Hepatocyte (in vitro differentiated cells): ENCODE measurements around the gene COL28A1. TPM values are rescaled to one million over a fixed set of nuclear protein-coding genes. Genes with fewer than 3 reads are reported as not detected.

ENCODE experiments used
- DNase-seq: peaks from one replicate; pipeline ENCODE4 v3.0.0-alpha.2; 2016; ENCODE audit warnings: low spot score
- H2AFZ ChIP-seq: fragments of 200-600 bp; sonication (generic); 2 replicates; pipeline ENCODE4 v1.6.0; 2016; ENCODE audit warnings: antibody characterized with exemption, mild to moderate bottlenecking
- H3K27ac ChIP-seq: fragments of 200-600 bp; sonication (generic); 2 replicates; pipeline ENCODE4 v1.5.1; 2016; ENCODE audit warnings: mild to moderate bottlenecking
- H3K27me3 ChIP-seq: fragments of 200-600 bp; sonication (generic); 2 replicates; pipeline ENCODE4 v1.6.1; 2016
- H3K36me3 ChIP-seq: fragments of 200-600 bp; sonication (generic); replicated peaks from 2 replicates; pipeline ENCODE4 v1.5.1; 2016; ENCODE audit warnings: low read depth; ENCODE audit not compliant: insufficient read depth
- H3K4me1 ChIP-seq: fragments of 200-600 bp; sonication (generic); 2 replicates; pipeline ENCODE4 v1.5.1; 2016; ENCODE audit warnings: mild to moderate bottlenecking, moderate library complexity; ENCODE audit not compliant: insufficient read depth
- H3K4me2 ChIP-seq: fragments of 200-600 bp; sonication (generic); 2 replicates; pipeline ENCODE4 v1.6.0; 2016
- H3K4me3 ChIP-seq: fragments of 200-600 bp; sonication (generic); 2 replicates; pipeline ENCODE4 v1.5.1; 2016; ENCODE audit warnings: mild to moderate bottlenecking
- H3K79me2 ChIP-seq: fragments of 200-600 bp; sonication (generic); 2 replicates; pipeline ENCODE4 v1.6.0; 2017; ENCODE audit warnings: mild to moderate bottlenecking
- H3K9me2 ChIP-seq: fragments of 200-600 bp; sonication (generic); replicated peaks from 2 replicates; pipeline ENCODE4 v1.6.0; 2017; ENCODE audit warnings: mild to moderate bottlenecking; ENCODE audit not compliant: insufficient read depth
- H3K9me3 ChIP-seq: fragments of 200-600 bp; sonication (generic); 2 replicates; pipeline ENCODE4 v1.5.1; 2016; ENCODE audit warnings: low read depth, mild to moderate bottlenecking
- H4K20me1 ChIP-seq: fragments of 200-600 bp; sonication (generic); 2 replicates; pipeline ENCODE4 v1.6.0; 2016; ENCODE audit warnings: mild to moderate bottlenecking; ENCODE audit not compliant: insufficient read depth, poor library complexity, severe bottlenecking
- CTCF ChIP-seq: fragments of 200-600 bp; sonication (generic); IDR thresholded peaks from 2 replicates; pipeline ENCODE4 v1.5.1; 2016; ENCODE audit warnings: antibody characterized with exemption, mild to moderate bottlenecking; ENCODE audit not compliant: poor library complexity
- EZH2 ChIP-seq: fragments of 200-600 bp; sonication (generic); IDR thresholded peaks from 2 replicates; pipeline ENCODE4 v1.6.1; 2016; ENCODE audit warnings: antibody characterized with exemption, mild to moderate bottlenecking, borderline replicate concordance
- EZH2phosphoT487 ChIP-seq: fragments of 200-600 bp; sonication (generic); IDR thresholded peaks from one replicate; pipeline ENCODE4 v1.6.1; 2018; ENCODE audit warnings: antibody characterized with exemption, mild to moderate bottlenecking, low read depth, moderate library complexity; ENCODE audit not compliant: unreplicated experiment, severe bottlenecking
- WGBS: methylation state at CpG from one replicate; pipeline ENCODE4 v1.1.6; 2016; ENCODE audit warnings: low lambda C conversion rate; ENCODE audit errors: missing lambda C conversion rate; 5-methylcytosine and 5-hydroxymethylcytosine counted together
- polyA plus RNA-seq: library from polyadenylated mRNA; unstranded; fragments of >200 nt; fragmentation: Nextera tagmentation; extraction: Ambion mirVana; gene quantifications from 2 replicates; pipeline ENCODE4 v1.2.1, GENCODE V29; 2016
- total RNA-seq: library from RNA; depleted of rRNA; stranded (reverse); fragments of >200 nt; gene quantifications from 2 replicates; pipeline ENCODE4 v1.2.3, GENCODE V29; 2014

COL28A1 gene
- total RNA-seq (0.47 and 1.1 TPM in 2 replicates), polyA plus RNA-seq (0.28 and 0.32 TPM in 2 replicates)

- Histone ChIP-seq H3K4me3 (no peak within 1 kb of the TSS), H3K4me2 (no peak within 1 kb of the TSS), H3K79me2 (no peaks in the 10 kb centered on the region), H2AFZ (no peak within 1 kb of the TSS), H3K4me1 (no peaks in the 10 kb centered on the region), H4K20me1 (no peaks in the 10 kb centered on the region), H3K27me3 (no peaks in the 10 kb centered on the region), H3K36me3 (no peaks in the 10 kb centered on the region), H3K9me2 (no peaks in the 10 kb centered on the region), H3K9me3 (no peaks in the 10 kb centered on the region), H3K27ac (no peak within 1 kb of the TSS)
- TF ChIP-seq EZH2 (no peak), EZH2phosphoT487 (no peak), CTCF (no peak)
- DNase-seq: no peak
- WGBS: 27% methylated on average over 1 of the region's 1 CpG
Observed at GRCh38 chr7:7535691-7536090, at the start of gene COL28A1. Gene COL28A1 (minus strand): TSS chr7:7535873. CDS start chr7:7532875, 2,998 bp downstream.

- Histone ChIP-seq H3K9me2 (no peaks in the 10 kb centered on the region), H4K20me1 (no peaks in the 10 kb centered on the region), H3K79me2 (no peaks in the 10 kb centered on the region), H3K4me1 (no peaks in the 10 kb centered on the region), H3K4me3 (no peak overlapping the region), H3K27me3 (no peaks in the 10 kb centered on the region), H3K9me3 (no peaks in the 10 kb centered on the region), H2AFZ (no peak overlapping the region), H3K4me2 (no peak overlapping the region), H3K27ac (no peak overlapping the region), H3K36me3 (no peaks in the 10 kb centered on the region)
- no peak for DNase-seq
- no peak for TF ChIP-seq EZH2
- TF ChIP-seq CTCF: no peak
- TF ChIP-seq EZH2phosphoT487: no peak
- 68% methylated on average over 1 of the region's 1 CpG for WGBS
Observed at GRCh38 chr7:7584653-7585052, 49.0 kb upstream of the COL28A1 start.

GRCh38 chr7:7583731-7584130, 48.1 kb upstream of the COL28A1 start:
- no peaks in the 10 kb centered on the region for H3K9me2 ChIP-seq
- H3K27me3 ChIP-seq: no peaks in the 10 kb centered on the region
- no peak overlapping the region for H3K4me3 ChIP-seq
- no peak overlapping the region for H3K4me2 ChIP-seq
- no peaks in the 10 kb centered on the region for H3K9me3 ChIP-seq
- no peaks in the 10 kb centered on the region for H3K79me2 ChIP-seq
- H3K4me1 ChIP-seq: no peaks in the 10 kb centered on the region
- 78% methylated on average over 2 of the region's 2 CpGs for WGBS
- TF ChIP-seq EZH2 (no peak), CTCF (no peak), EZH2phosphoT487 (no peak)
- H3K36me3 ChIP-seq: no peaks in the 10 kb centered on the region
- DNase-seq: no peak
- H4K20me1 ChIP-seq: no peaks in the 10 kb centered on the region
- no peak overlapping the region for H3K27ac ChIP-seq
- H2AFZ ChIP-seq: no peak overlapping the region

DNA sequence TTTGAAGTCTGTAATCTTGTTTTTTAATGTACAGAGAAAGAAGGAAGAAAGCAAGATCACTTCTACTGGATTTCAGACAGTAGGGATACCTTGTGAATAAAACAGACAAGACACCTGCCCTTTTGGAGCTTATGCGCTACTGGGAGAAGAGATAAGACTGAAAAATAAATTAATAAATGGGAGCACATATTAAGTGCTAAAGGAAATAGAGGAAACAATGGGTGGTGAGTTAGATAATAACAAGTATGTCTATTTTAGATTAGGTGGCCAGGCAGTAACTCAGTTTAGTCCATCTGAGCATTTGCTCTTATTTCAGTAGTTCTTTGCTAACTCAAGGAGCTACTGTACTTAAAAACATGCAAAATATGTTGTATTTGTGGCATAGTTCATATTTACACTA, 46.9 kb upstream of the COL28A1 start:
- Histone ChIP-seq H3K9me2 (no peaks in the 10 kb centered on the region), H3K9me3 (no peaks in the 10 kb centered on the region), H3K27ac (no peak overlapping the region), H3K79me2 (no peaks in the 10 kb centered on the region), H3K4me2 (no peak overlapping the region), H3K4me3 (no peak overlapping the region), H2AFZ (no peak overlapping the region), H3K4me1 (no peaks in the 10 kb centered on the region), H4K20me1 (no peaks in the 10 kb centered on the region), H3K36me3 (no peaks in the 10 kb centered on the region), H3K27me3 (no peaks in the 10 kb centered on the region)
- DNase-seq: no peak
- TF ChIP-seq CTCF (no peak), EZH2phosphoT487 (no peak), EZH2 (no peak)
- 97% methylated on average over 1 of the region's 1 CpG for WGBS
